HG02870 (cell line): ENCODE results near the gene GIMAP7.

ENCODE experiments used
- ATAC-seq: cut with Tn5 transposase; IDR thresholded peaks from one replicate; pipeline ENCODE4 v1.9.1; 2021; ENCODE audit warnings: mild to moderate bottlenecking, moderate library complexity; ENCODE audit not compliant: unreplicated experiment

GIMAP7 gene

DNA sequence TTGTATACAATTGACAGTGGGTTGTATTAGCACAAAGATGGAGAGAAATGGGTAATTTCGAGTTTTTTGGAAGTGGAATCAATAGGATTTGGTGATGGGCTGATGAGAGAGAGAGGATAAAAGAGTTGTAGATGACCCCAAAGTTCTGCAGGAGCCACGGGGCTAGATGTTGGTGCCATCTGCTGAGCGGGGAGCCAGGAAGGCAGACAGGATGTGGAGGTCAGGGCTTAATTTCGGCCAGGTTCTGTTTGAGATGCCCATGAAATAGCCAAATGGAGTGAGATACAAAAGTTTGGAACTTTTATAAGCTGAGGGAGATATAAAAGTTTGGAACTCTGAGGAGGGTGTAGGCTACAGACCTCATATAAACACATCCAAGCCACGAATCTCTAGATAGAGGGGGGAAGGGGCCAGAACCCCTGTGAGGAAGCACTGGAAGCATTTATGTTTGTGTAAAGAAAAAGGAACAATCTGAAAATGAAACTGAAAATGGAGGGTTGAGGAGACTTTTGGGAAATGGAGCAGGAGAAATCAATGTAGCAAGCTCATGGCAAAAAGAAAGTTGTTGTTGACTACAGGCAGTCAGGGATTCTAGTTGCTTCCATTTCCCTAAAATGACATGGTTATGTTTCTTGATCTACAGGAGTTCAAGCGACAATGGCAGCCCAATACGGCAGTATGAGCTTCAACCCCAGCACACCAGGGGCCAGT, 54.7 kb downstream of the GIMAP7 start:
- ATAC-seq, result no peak
